CD8-positive, alpha-beta memory T cell (primary cell): ENCODE results near the gene KLHL5. TPM values are rescaled to one million over a fixed set of nuclear protein-coding genes. Genes with fewer than 3 reads are reported as not detected.
A peak's percentile ranks its signal among the peaks of the same experiment; 100 is the strongest.

Experiments used
- CTCF ChIA-PET: fragments of 350-600 bp; sonication (Branson Sonifier 250); formaldehyde crosslinking; loops from one replicate; lab custom pipeline; 2021; ENCODE audit warnings: antibody characterized with exemption; lab: Charles Lee
- POLR2A ChIA-PET: fragments of 350-600 bp; sonication (Branson Sonifier 250); formaldehyde crosslinking; loops from one replicate; lab custom pipeline; 2021; ENCODE audit warnings: antibody characterized with exemption; lab: Charles Lee
- DNase-seq, 5 donors: peaks; one replicate each; pipeline versions ENCODE4 v3.0.0 to v3.0.0-alpha.2; 2020 to 2022; ENCODE audit warnings: mixed read lengths in 1 of 5
- H3K27ac ChIP-seq: one replicate; pipeline ENCODE4 v1.7.0; 2013; ENCODE audit warnings: low read depth, mild to moderate bottlenecking, low read length, moderate library complexity
- H3K27me3 ChIP-seq: 2 replicates; pipeline ENCODE4 v1.7.0; 2013; ENCODE audit warnings: low read length, mild to moderate bottlenecking; ENCODE audit not compliant: insufficient read depth, poor library complexity, severe bottlenecking
- H3K36me3 ChIP-seq: 2 replicates; pipeline ENCODE4 v1.7.0; 2013; ENCODE audit warnings: mild to moderate bottlenecking, low read length, moderate library complexity; ENCODE audit not compliant: insufficient read depth
- H3K4me1 ChIP-seq: 2 replicates; pipeline ENCODE4 v1.7.0; 2013; ENCODE audit warnings: mild to moderate bottlenecking, low read length, moderate library complexity; ENCODE audit not compliant: insufficient read depth
- H3K4me3 ChIP-seq: 2 replicates; pipeline ENCODE4 v1.7.0; 2013; ENCODE audit warnings: mild to moderate bottlenecking, low read length
- H3K9me3 ChIP-seq: 2 replicates; pipeline ENCODE4 v1.7.0; 2013; ENCODE audit warnings: mild to moderate bottlenecking, low read length
- H3K27ac Mint-ChIP-seq, 8 donors: one replicate each; pipeline ENCODE4 v1.8.0; 2020 to 2021; ENCODE audit warnings: mixed read lengths in 8 of 8, mild to moderate bottlenecking in 6 of 8, inconsistent platforms in 3 of 8, moderate library complexity in 3 of 8
- H3K27me3 Mint-ChIP-seq, 2 donors: one replicate each; pipeline ENCODE4 v1.8.0; 2020 to 2021; ENCODE audit warnings: mixed read lengths in 2 of 2, mild to moderate bottlenecking in 1 of 2, moderate library complexity in 1 of 2
- H3K36me3 Mint-ChIP-seq, 3 donors: one replicate each; pipeline ENCODE4 v1.8.0; 2020 to 2021; ENCODE audit warnings: mixed read lengths in 3 of 3, inconsistent platforms in 1 of 3, mild to moderate bottlenecking in 1 of 3
- H3K4me1 Mint-ChIP-seq, 3 donors: one replicate each; pipeline ENCODE4 v1.8.0; 2020 to 2021; ENCODE audit warnings: mixed read lengths in 3 of 3, inconsistent platforms in 1 of 3, mild to moderate bottlenecking in 1 of 3
- H3K4me3 Mint-ChIP-seq, 7 donors: one replicate each; pipeline ENCODE4 v1.8.0; 2020 to 2021; ENCODE audit warnings: mixed read lengths in 7 of 7, mild to moderate bottlenecking in 6 of 7, moderate library complexity in 4 of 7, inconsistent platforms in 2 of 7
- H3K9me3 Mint-ChIP-seq, 5 donors: one replicate each; pipeline ENCODE4 v1.8.0; 2020 to 2022; ENCODE audit warnings: mixed read lengths in 5 of 5, mild to moderate bottlenecking in 3 of 5, moderate library complexity in 2 of 5, inconsistent platforms in 1 of 5
- polyA plus RNA-seq: library from polyadenylated mRNA; unstranded; fragments of 300-500 nt; fragmentation: Illumina TruSeq; gene quantifications from one replicate; pipeline ENCODE4 v1.2.3, GENCODE V29; 2021
- total RNA-seq, 2 experiments: library from RNA; stranded (reverse); gene quantifications; one replicate each; pipeline ENCODE4 v1.2.3, GENCODE V29; 2021

The KLHL5 gene
- total and polyA plus RNA-seq, 3 experiments from 2014 or later = 8.3 to 13.0 (median 11.7) TPM

GRCh38 chr4:39037491-39037825 is 24.6 kb upstream of the KLHL5 start:
- ChIA-PET CTCF (no interaction called here), POLR2A (no interaction called here)
- no peak overlapping the region for H3K4me3 ChIP-seq
- peak overlapping the region in 1 of 7 donors; percentile 54 for H3K4me3 Mint-ChIP-seq
- H3K4me1 ChIP-seq = peaks cover 17% of the 10 kb centered on the region
- H3K27ac ChIP-seq = no peak overlapping the region
- no peaks in the 10 kb centered on the region for H3K9me3 Mint-ChIP-seq
- no peaks in the 10 kb centered on the region for H3K27me3 Mint-ChIP-seq
- no peaks in the 10 kb centered on the region for H3K36me3 Mint-ChIP-seq
- no peak for DNase-seq
- peak overlapping the region in 2 of 8 donors; percentile 45 to 50 for H3K27ac Mint-ChIP-seq
- H3K4me1 Mint-ChIP-seq = peaks cover 12 to 27% (median 18%) of the 10 kb centered on the region in 3 donors
- no peaks in the 10 kb centered on the region for H3K27me3 ChIP-seq
- H3K36me3 ChIP-seq = no peaks in the 10 kb centered on the region
- no peaks in the 10 kb centered on the region for H3K9me3 ChIP-seq

GRCh38 chr4:39037941-39038340 is 24.1 kb upstream of the KLHL5 start:
- CTCF ChIA-PET = no interaction called here

GRCh38 chr4:39039108-39039507 is 22.9 kb upstream of the KLHL5 start:
- Mint-ChIP-seq H3K27me3 (no peaks in the 10 kb centered on the region), H3K36me3 (no peaks in the 10 kb centered on the region), H3K9me3 (no peaks in the 10 kb centered on the region), H3K4me1 (peaks cover 12 to 24% (median 16%) of the 10 kb centered on the region in 3 donors), H3K4me3 (peak overlapping the region in 1 of 7 donors; percentile 74), H3K27ac (no peak overlapping the region)
- H3K4me3 ChIP-seq = no peak overlapping the region
- H3K27me3 ChIP-seq = no peaks in the 10 kb centered on the region
- H3K9me3 ChIP-seq = no peaks in the 10 kb centered on the region
- no peak overlapping the region for H3K27ac ChIP-seq
- ChIA-PET POLR2A (no interaction called here), CTCF (no interaction called here)
- H3K4me1 ChIP-seq = peaks cover 10% of the 10 kb centered on the region
- H3K36me3 ChIP-seq = no peaks in the 10 kb centered on the region
- DNase-seq = no peak

More at GRCh38 chr4:39037941-39038340, 24.1 kb upstream of the KLHL5 start:
- Histone ChIP-seq H3K9me3 (no peaks in the 10 kb centered on the region), H3K4me3 (no peak overlapping the region), H3K4me1 (peaks cover 12% of the 10 kb centered on the region), H3K27me3 (no peaks in the 10 kb centered on the region), H3K27ac (no peak overlapping the region), H3K36me3 (no peaks in the 10 kb centered on the region)
- H3K36me3 Mint-ChIP-seq = no peaks in the 10 kb centered on the region
- H3K27me3 Mint-ChIP-seq = no peaks in the 10 kb centered on the region
- H3K4me3 Mint-ChIP-seq = peak overlapping the region in 1 of 7 donors; percentile 54
- no peaks in the 10 kb centered on the region for H3K9me3 Mint-ChIP-seq
- H3K27ac Mint-ChIP-seq = peak overlapping the region in 2 of 8 donors; percentile 2 to 45
- no peak for DNase-seq
- H3K4me1 Mint-ChIP-seq = peaks cover 12 to 24% (median 14%) of the 10 kb centered on the region in 3 donors
- POLR2A ChIA-PET = interaction anchor here (0.6 kb wide), 1 partner anchor 151 kb away, joined by 3 read pairs; no protein-coding TSS in a partner anchor

- Mint-ChIP-seq H3K36me3 (peaks cover 0 to 6% (median 0%) of the 10 kb centered on the region in 3 donors), H3K27ac (peak overlapping the region in 5 of 8 donors; percentile 57 to 97 (median 78)), H3K4me1 (peaks cover 32 to 41% (median 40%) of the 10 kb centered on the region in 3 donors), H3K4me3 (peak overlapping the region in 6 of 7 donors; percentile 0 to 56 (median 29)), H3K9me3 (no peaks in the 10 kb centered on the region), H3K27me3 (peaks cover 0 to 3% of the 10 kb centered on the region in 2 donors)
- no peaks in the 10 kb centered on the region for H3K27me3 ChIP-seq
- H3K27ac ChIP-seq = no peak overlapping the region
- H3K4me1 ChIP-seq = peaks cover 23% of the 10 kb centered on the region
- CTCF ChIA-PET = interaction anchor here (1.2 kb wide), 1 partner anchor 12 kb away, joined by 5 read pairs; no protein-coding TSS in a partner anchor
- DNase-seq = no peak
- no peaks in the 10 kb centered on the region for H3K9me3 ChIP-seq
- POLR2A ChIA-PET = no interaction called here
- H3K4me3 ChIP-seq = no peak overlapping the region
- H3K36me3 ChIP-seq = no peaks in the 10 kb centered on the region
These were observed 19.7 kb upstream of the KLHL5 start for GRCh38 chr4:39042366-39042765.

- peaks cover 0 to 3% of the 10 kb centered on the region in 2 donors for H3K27me3 Mint-ChIP-seq
- H3K27ac ChIP-seq = no peak overlapping the region
- peak overlapping the region; percentile 65 for H3K4me3 ChIP-seq
- peaks cover 32% of the 10 kb centered on the region for H3K4me1 ChIP-seq
- ChIA-PET CTCF (interaction anchor here (1.0 to 3.5 kb wide), 3 partner anchors 14 to 140 kb away, joined by 3 to 14 read pairs (median 5); no protein-coding TSS in a partner anchor), POLR2A (interaction anchor here (1.7 kb wide), 1 partner anchor 13 kb away, joined by 10 read pairs; no protein-coding TSS in a partner anchor)
- H3K27me3 ChIP-seq = no peaks in the 10 kb centered on the region
- no peaks in the 10 kb centered on the region for H3K36me3 ChIP-seq
- H3K9me3 ChIP-seq = no peaks in the 10 kb centered on the region
- no peak for DNase-seq
- H3K36me3 Mint-ChIP-seq = peaks cover 0 to 6% (median 0%) of the 10 kb centered on the region in 3 donors
- H3K4me3 Mint-ChIP-seq = peak overlapping the region; percentile 91 to 96 (median 95)
- H3K27ac Mint-ChIP-seq = peak overlapping the region; percentile 74 to 99 (median 96)
- peaks cover 41 to 49% (median 49%) of the 10 kb centered on the region in 3 donors for H3K4me1 Mint-ChIP-seq
- H3K9me3 Mint-ChIP-seq = no peaks in the 10 kb centered on the region
These were observed 18.8 kb upstream of the KLHL5 start for GRCh38 chr4:39043058-39043860.

- peak overlapping the region; percentile 93 to 99 (median 96) for H3K27ac Mint-ChIP-seq
- peak overlapping the region; percentile 72 for H3K27ac ChIP-seq
- no peaks in the 10 kb centered on the region for H3K9me3 Mint-ChIP-seq
- no peaks in the 10 kb centered on the region for H3K9me3 ChIP-seq
- peak overlapping the region; percentile 91 to 96 (median 95) for H3K4me3 Mint-ChIP-seq
- H3K36me3 Mint-ChIP-seq = peaks cover 0 to 6% (median 0%) of the 10 kb centered on the region in 3 donors
- H3K4me1 Mint-ChIP-seq = peaks cover 48 to 56% (median 56%) of the 10 kb centered on the region in 3 donors
- no peaks in the 10 kb centered on the region for H3K36me3 ChIP-seq
- ChIA-PET CTCF (interaction anchor here (0.7 to 3.5 kb wide), 4 partner anchors 14 to 141 kb away, joined by 3 to 14 read pairs (median 4); no protein-coding TSS in a partner anchor), POLR2A (interaction anchor here (0.8 to 1.7 kb wide), 4 partner anchors 11 to 138 kb away, joined by 3 to 10 read pairs (median 5); partner anchors contain the start of gene WDR19)
- peak in 2 of 5 donors; percentile 2 to 30 for DNase-seq
- peaks cover 0 to 3% of the 10 kb centered on the region in 2 donors for H3K27me3 Mint-ChIP-seq
- no peaks in the 10 kb centered on the region for H3K27me3 ChIP-seq
- peak overlapping the region; percentile 65 for H3K4me3 ChIP-seq
- H3K4me1 ChIP-seq = peaks cover 39% of the 10 kb centered on the region
These were observed 18.1 kb upstream of the KLHL5 start for GRCh38 chr4:39043861-39044363.

GRCh38 chr4:39044364-39044955 is 17.6 kb upstream of the KLHL5 start:
- POLR2A ChIA-PET = interaction anchor here (0.8 to 1.7 kb wide), 4 partner anchors 12 to 137 kb away, joined by 3 to 10 read pairs (median 5); partner anchors contain the start of gene WDR19

More at GRCh38 chr4:39044364-39044955, 17.6 kb upstream of the KLHL5 start:
- peaks cover 0 to 3% of the 10 kb centered on the region in 2 donors for H3K27me3 Mint-ChIP-seq
- Histone ChIP-seq H3K9me3 (no peaks in the 10 kb centered on the region), H3K4me3 (peak overlapping the region; percentile 65), H3K27ac (peak overlapping the region; percentile 72), H3K36me3 (no peaks in the 10 kb centered on the region), H3K27me3 (no peaks in the 10 kb centered on the region), H3K4me1 (peaks cover 40% of the 10 kb centered on the region)
- DNase-seq = peak; percentile 86 to 96 (median 93)
- peaks cover 0 to 6% (median 0%) of the 10 kb centered on the region in 3 donors for H3K36me3 Mint-ChIP-seq
- peak overlapping the region; percentile 93 to 99 (median 96) for H3K27ac Mint-ChIP-seq
- peak overlapping the region; percentile 91 to 96 (median 95) for H3K4me3 Mint-ChIP-seq
- H3K9me3 Mint-ChIP-seq = no peaks in the 10 kb centered on the region
- CTCF ChIA-PET = interaction anchor here (0.7 to 3.5 kb wide), 3 partner anchors 15 to 142 kb away, joined by 3 to 14 read pairs (median 5); no protein-coding TSS in a partner anchor
- H3K4me1 Mint-ChIP-seq = peaks cover 48 to 60% (median 57%) of the 10 kb centered on the region in 3 donors
